Endothelial cell of umbilical vein (primary cell): Measurements from ENCODE around the gene GRK6. TPM values are rescaled to one million over a fixed set of nuclear protein-coding genes. Genes with fewer than 3 reads are reported as not detected.

Experiments
- BruUV-seq: library from RNA; stranded (reverse); fragments of 400-500 nt; replicated peaks from 2 replicates; lab custom pipeline; 2021; lab: Mats Ljungman, UMichigan
- CTCF ChIA-PET: fragments of 300-600, 350-600 bp; sonication (Branson Sonifier 250); formaldehyde crosslinking; loops from one replicate; lab custom pipeline; 2021; ENCODE audit warnings: antibody characterized with exemption, inconsistent platforms; lab: Charles Lee
- POLR2A ChIA-PET: fragments of 300-600, 350-600 bp; sonication (Branson Sonifier 250); formaldehyde crosslinking; loops from one replicate; lab custom pipeline; 2021; ENCODE audit warnings: antibody characterized with exemption, inconsistent platforms; lab: Charles Lee
- DNase-seq: peaks from one replicate; pipeline ENCODE4 v3.0.0-alpha.2; 2011; ENCODE audit warnings: low read depth, low spot score
- FAIRE-seq: peaks from 2 replicates; lab custom pipeline; 2011; peaks lifted over from hg19 to GRCh38; lab: Jason Lieb, UNC
- H2AFZ ChIP-seq: 2 replicates; pipeline ENCODE4 v1.6.0; 2012; ENCODE audit warnings: low read depth, low read length, control low read depth, inconsistent platforms
- H3K27ac ChIP-seq: 2 replicates; pipeline ENCODE4 v1.5.1; 2011; ENCODE audit warnings: low read depth, mild to moderate bottlenecking, control low read depth, low read length, moderate library complexity; ENCODE audit not compliant: insufficient read depth
- H3K27me3 ChIP-seq, 2 experiments: 2 replicates each; pipeline versions ENCODE4 v1.6.0 to v1.6.1; 2011; ENCODE audit warnings: low read length in 2 of 2, mixed read lengths in 1 of 2; ENCODE audit not compliant: control insufficient read depth in 2 of 2, insufficient read depth in 2 of 2
- H3K36me3 ChIP-seq, 2 experiments: 2 replicates in 1 of 2; 3 replicates in 1 of 2; pipeline ENCODE4 v1.5.1; 2011; ENCODE audit warnings: low read length in 2 of 2, mild to moderate bottlenecking in 1 of 2, moderate library complexity in 1 of 2; ENCODE audit not compliant: control insufficient read depth in 2 of 2, insufficient read depth in 2 of 2; ENCODE audit errors: extremely low read depth in 1 of 2
- H3K4me1 ChIP-seq: 3 replicates; pipeline ENCODE4 v1.5.1; 2011; ENCODE audit warnings: mild to moderate bottlenecking, low read length; ENCODE audit not compliant: control insufficient read depth, insufficient read depth; ENCODE audit errors: extremely low read depth
- H3K4me2 ChIP-seq: 2 replicates; pipeline ENCODE4 v1.6.1; 2011; ENCODE audit warnings: low read length, control low read depth, mixed read lengths; ENCODE audit not compliant: insufficient read depth
- H3K4me3 ChIP-seq, 3 experiments: fragments of 200-600 bp in 1 of 3; sonication (generic), shearing (Covaris generic) in 1 of 3; replicated peaks in 1 of 3; 2 replicates each; pipeline ENCODE4 v1.5.1; 2011 to 2016; ENCODE audit warnings: control low read depth in 3 of 3, low read length in 3 of 3, mild to moderate bottlenecking in 2 of 3, inconsistent platforms in 1 of 3, low read depth in 1 of 3, moderate library complexity in 1 of 3; ENCODE audit not compliant: insufficient read depth in 1 of 3
- H3K79me2 ChIP-seq: 2 replicates; pipeline ENCODE4 v1.6.0; 2012; ENCODE audit warnings: low read length, inconsistent platforms; ENCODE audit not compliant: control insufficient read depth, insufficient read depth
- H3K9ac ChIP-seq: replicated peaks from 2 replicates; pipeline ENCODE3; 2011; ENCODE audit warnings: low read length, control low read depth; ENCODE audit not compliant: insufficient read depth; ENCODE audit errors: extremely low read depth
- H3K9me1 ChIP-seq: replicated peaks from 3 replicates; pipeline ENCODE4 v1.6.0; 2011; ENCODE audit warnings: mild to moderate bottlenecking, low read length; ENCODE audit not compliant: control insufficient read depth, insufficient read depth; ENCODE audit errors: extremely low read depth
- H3K9me3 ChIP-seq: replicated peaks from 2 replicates; pipeline ENCODE4 v1.5.1; 2012; ENCODE audit warnings: low read length, inconsistent platforms; ENCODE audit not compliant: control insufficient read depth, insufficient read depth
- H4K20me1 ChIP-seq: replicated peaks from 2 replicates; pipeline ENCODE3; 2011; ENCODE audit warnings: mild to moderate bottlenecking, low read length; ENCODE audit not compliant: control insufficient read depth, insufficient read depth; ENCODE audit errors: extremely low read depth
- CTCF ChIP-seq, 2 donors: IDR thresholded peaks; 1 replicate in 1 of 2; 2 replicates in 1 of 2; pipeline ENCODE4 v1.5.1; 2011; ENCODE audit warnings: low read length in 2 of 2, mild to moderate bottlenecking in 2 of 2, moderate library complexity in 2 of 2, control low read depth in 1 of 2, inconsistent platforms in 1 of 2, low read depth in 1 of 2; ENCODE audit not compliant: insufficient read depth in 1 of 2; ENCODE audit errors: extremely low read depth in 1 of 2
- GATA2 ChIP-seq: IDR thresholded peaks from 2 replicates; pipeline ENCODE4 v1.7.0; 2011; ENCODE audit warnings: low read depth, mild to moderate bottlenecking, moderate library complexity, mixed read lengths, low read length; ENCODE audit not compliant: insufficient read length, insufficient read depth
- POLR2A ChIP-seq: IDR thresholded peaks from 2 replicates; pipeline ENCODE4 v1.6.1; 2012; ENCODE audit warnings: low read depth, mild to moderate bottlenecking, control low read depth, low read length
- dilution Hi-C: fragments of 300-500 bp; cut with MboI; formaldehyde crosslinking; loops from one replicate; pipeline ENCODE4 v1.15.0; 2019; ENCODE audit warnings: low sequenced_read_pairs; ENCODE audit not compliant: extremely low pct_ligation_motif_present
- intact Hi-C: fragments of 100-400 bp; cut with micrococcal nuclease; formaldehyde crosslinking; loops from one replicate; pipeline ENCODE4 v1.10.0; 2022
- polyA plus RNA-seq, 4 experiments: library from polyadenylated mRNA; depleted of rRNA in 3 of 4; stranded (reverse) in 3 of 4; unstranded in 1 of 4; fragments of >200 nt; gene quantifications; 2 replicates each; pipeline versions ENCODE4 v1.2.1 to v1.2.3, GENCODE V29; 2011 to 2012; ENCODE audit warnings: missing spikeins in 1 of 4
- total RNA-seq: library from RNA; stranded (reverse); gene quantifications from 2 replicates; pipeline ENCODE4 v1.2.3, GENCODE V29; 2021

The GRK6 gene
- total and polyA plus RNA-seq, 2 donors (not counting 3 experiments of a cell fraction or from before 2014, with no cell fraction given): 28.9 to 36.4 TPM

DNA sequence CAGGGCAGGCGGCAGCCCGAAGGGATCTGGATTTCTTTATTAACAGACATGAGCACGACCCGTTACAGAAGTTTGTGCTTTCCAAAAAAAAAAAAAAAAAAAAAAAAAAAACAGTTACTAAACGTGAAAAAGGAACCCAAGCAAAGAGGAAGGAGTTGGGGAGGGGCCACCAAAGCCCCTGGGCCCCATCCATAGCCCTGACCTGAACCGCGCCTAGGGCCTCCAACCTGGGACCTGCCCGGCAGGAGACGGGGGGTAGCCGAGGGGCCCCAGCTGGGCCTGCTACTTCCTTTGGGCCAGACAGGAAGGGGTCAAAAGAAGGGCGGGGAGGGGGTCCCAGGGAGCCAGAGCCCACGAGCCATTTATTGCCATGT, 30.1 kb downstream of the GRK6 start:
- Histone ChIP-seq H3K4me1 (peaks cover 30% of the 10 kb centered on the region), H3K9ac (no peak overlapping the region), H2AFZ (no peak overlapping the region), H4K20me1 (no peaks in the 10 kb centered on the region), H3K4me3 (no peak overlapping the region), H3K4me2 (no peak overlapping the region), H3K79me2 (peaks cover 3% of the 10 kb centered on the region), H3K27ac (no peak overlapping the region), H3K27me3 (no peaks in the 10 kb centered on the region), H3K36me3 (peaks cover 7 to 35% of the 10 kb centered on the region in 2 experiments), H3K9me1 (no peaks in the 10 kb centered on the region), H3K9me3 (no peaks in the 10 kb centered on the region)
- ChIA-PET POLR2A (interaction anchor here (1.2 kb wide), 1 partner anchor 17 kb away, joined by 3 read pairs; no protein-coding TSS in a partner anchor), CTCF (interaction anchor here (0.9 to 6.6 kb wide), 9 partner anchors 13 to 147 kb away, joined by 3 to 57 read pairs (median 12); partner anchors contain the start of genes DBN1 and LMAN2)
- FAIRE-seq (peak; percentile 33), DNase-seq (no peak)
- no TSS peak for BruUV-seq
- TF ChIP-seq GATA2: no peak
- intact Hi-C loops: loop anchor here (1.0 kb wide), 1 partner anchor 38 kb away; no protein-coding TSS in a partner anchor
- dilution Hi-C loops: no loop called here

DNA sequence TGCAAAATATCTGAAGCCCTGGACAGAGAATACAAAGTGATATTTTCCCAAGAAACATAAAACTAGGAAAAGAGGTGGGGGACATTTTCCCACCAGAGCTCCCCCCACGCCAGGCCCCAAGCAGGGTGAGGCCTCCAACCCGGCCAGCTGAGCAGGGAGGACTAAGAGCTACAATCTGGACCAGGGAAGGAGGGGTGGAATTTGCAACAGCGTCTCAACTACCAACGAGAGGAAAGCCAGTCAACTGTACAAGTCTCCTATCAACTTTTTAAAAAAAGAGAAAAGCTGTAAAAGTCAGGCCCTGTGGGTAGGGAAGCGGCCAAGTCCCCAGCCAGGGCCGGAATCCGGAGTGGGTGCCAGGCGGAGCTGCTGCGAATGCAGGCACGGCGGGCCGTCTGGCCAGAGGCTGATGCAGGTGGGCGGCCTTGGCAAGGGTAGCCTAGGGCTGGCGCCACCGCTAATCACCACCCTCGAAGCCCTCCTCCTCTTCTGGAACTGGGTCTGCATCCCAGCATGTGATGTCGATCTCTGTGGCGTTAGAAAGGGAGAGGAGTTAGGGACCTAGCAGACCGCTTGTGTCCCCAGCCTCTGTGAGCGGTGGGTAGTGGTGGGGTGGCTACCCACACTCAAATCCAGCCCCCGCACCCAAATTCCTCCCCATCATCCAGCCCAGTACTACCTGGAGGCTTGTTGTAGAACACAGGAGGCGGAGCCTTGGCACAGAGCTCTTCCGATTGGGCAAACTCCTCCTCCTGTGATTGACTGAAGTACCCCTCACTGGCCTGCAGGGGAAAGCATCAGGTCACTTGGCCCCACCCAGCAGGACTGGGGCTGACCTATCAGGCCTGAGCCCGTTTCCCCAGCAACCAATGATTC, 30.7 kb downstream of the GRK6 start:
- Histone ChIP-seq H3K4me1 (peaks cover 36% of the 10 kb centered on the region), H3K9me1 (no peaks in the 10 kb centered on the region), H3K4me2 (no peak overlapping the region), H3K27ac (no peak overlapping the region), H3K79me2 (peaks cover 3% of the 10 kb centered on the region), H4K20me1 (no peaks in the 10 kb centered on the region), H3K4me3 (no peak overlapping the region), H3K9me3 (no peaks in the 10 kb centered on the region), H2AFZ (no peak overlapping the region), H3K27me3 (no peaks in the 10 kb centered on the region), H3K9ac (no peak overlapping the region), H3K36me3 (peaks cover 7 to 35% of the 10 kb centered on the region in 2 experiments)
- TF ChIP-seq POLR2A (no peak), CTCF (IDR thresholded peaks at IDR 0.05; ENCODE audit: extremely low read depth in 1 of 2, insufficient read depth in 1 of 2, low read depth in 1 of 2, low read length in 2 of 2) (peak; percentile 56 to 73)
- ChIA-PET CTCF (interaction anchor here (0.6 to 6.6 kb wide), 22 partner anchors 9 to 323 kb away, joined by 3 to 57 read pairs (median 4); partner anchors contain the start of genes DBN1, GRK6, LMAN2 and NSD1), POLR2A (interaction anchor here (0.7 to 1.2 kb wide), 6 partner anchors 15 to 66 kb away, joined by 3 to 6 read pairs (median 4); partner anchors contain the start of gene PDLIM7)
- DNase-seq (peak; percentile 95), FAIRE-seq (peak; percentile 98)
- TSS peak; percentile 56 for BruUV-seq
- dilution Hi-C loops: no loop called here
- intact Hi-C loops: loop anchor here (1.0 kb wide), 2 partner anchors 15 to 37 kb away; no protein-coding TSS in a partner anchor
